ENCODE measurements around the gene VIL1.

Gene VIL1

DNA sequence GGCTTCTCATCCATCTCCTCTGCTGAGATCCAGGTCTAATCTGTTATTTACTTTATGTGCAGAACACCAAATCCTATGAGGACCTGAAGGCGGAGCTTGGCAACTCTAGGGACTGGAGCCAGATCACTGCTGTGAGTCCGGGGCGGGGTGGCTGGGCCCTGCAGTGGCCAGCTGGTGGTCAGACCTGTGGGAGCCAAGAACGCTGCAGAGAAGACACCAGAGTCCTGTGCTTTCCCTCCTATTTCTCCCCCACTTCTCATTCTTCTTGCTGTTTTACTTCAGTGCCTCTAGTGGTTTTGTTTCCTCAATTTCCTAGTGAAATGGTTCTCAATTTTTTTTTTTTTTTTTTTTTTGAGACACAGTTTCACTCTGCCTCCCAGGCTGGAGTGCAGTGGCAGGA is 19.7 kb downstream of the VIL1 start:
- H3K27me3 ChIP-seq (ENCODE audit: control insufficient read depth, insufficient read depth, low read length) = no peaks in the 10 kb centered on the region
- no peaks in the 10 kb centered on the region for H3K4me1 ChIP-seq (ENCODE audit: control insufficient read depth, insufficient read depth, low read length)
- no peaks in the 10 kb centered on the region for H3K36me3 ChIP-seq (ENCODE audit: control insufficient read depth, insufficient read depth, low read length)
- no CpG with 5 or more reads among the region's 4 CpGs for WGBS (ENCODE audit: insufficient coverage, insufficient read length)
- H3K9me3 ChIP-seq (ENCODE audit: control insufficient read depth, insufficient read depth, low read length) = no peaks in the 10 kb centered on the region
- DNase-seq (ENCODE audit: low read depth, low spot score) = no peak
- no peak overlapping the region for H3K4me3 ChIP-seq (ENCODE audit: low read length)
- H3K27ac ChIP-seq (ENCODE audit: low read length) = no peak overlapping the region

DNA sequence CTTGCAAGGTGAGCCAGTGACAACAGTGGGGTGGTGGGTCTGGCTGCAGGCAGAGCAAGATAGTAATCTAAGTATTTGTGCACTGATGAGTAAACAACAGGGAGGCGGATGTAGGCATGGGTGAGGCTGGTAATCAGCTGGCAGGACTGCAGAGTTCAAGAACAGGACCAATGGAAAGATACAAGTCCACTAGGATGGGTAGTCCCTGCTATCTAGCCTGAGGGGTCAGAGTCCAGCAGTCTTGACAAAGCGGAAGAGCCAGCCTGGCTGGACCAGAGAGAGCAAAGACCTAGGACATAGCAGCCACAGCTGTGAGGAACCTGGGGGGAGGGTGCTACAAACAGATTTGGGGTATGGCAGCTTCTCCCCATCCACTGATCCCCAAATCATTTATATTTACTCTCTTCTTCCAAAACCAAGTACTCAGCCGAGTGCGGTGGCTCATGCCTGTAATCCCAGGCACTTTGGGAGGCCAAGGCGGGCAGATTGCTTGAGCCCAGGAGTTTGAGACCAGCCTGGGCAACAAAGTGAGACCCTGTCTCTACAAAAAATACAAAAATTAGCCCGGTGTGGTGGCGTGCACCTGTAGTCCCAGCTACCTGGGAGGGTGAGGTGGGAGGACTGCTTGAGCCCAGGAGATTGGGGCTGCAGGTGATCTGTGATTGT is 25.9 kb downstream of the VIL1 start:
- Histone ChIP-seq H3K4me1 (ENCODE audit: control insufficient read depth, insufficient read depth, low read length) (no peaks in the 10 kb centered on the region), H3K9me3 (ENCODE audit: control insufficient read depth, insufficient read depth, low read length) (no peaks in the 10 kb centered on the region), H3K27ac (ENCODE audit: low read length) (no peak overlapping the region), H3K36me3 (ENCODE audit: control insufficient read depth, insufficient read depth, low read length) (peaks cover 3% of the 10 kb centered on the region; the same call in 1 of the 2 replicates), H3K27me3 (ENCODE audit: control insufficient read depth, insufficient read depth, low read length) (no peaks in the 10 kb centered on the region), H3K4me3 (ENCODE audit: low read length) (no peak overlapping the region)
- no CpG with 5 or more reads among the region's 7 CpGs for WGBS (ENCODE audit: insufficient coverage, insufficient read length)
- DNase-seq (ENCODE audit: low read depth, low spot score) = no peak

DNA sequence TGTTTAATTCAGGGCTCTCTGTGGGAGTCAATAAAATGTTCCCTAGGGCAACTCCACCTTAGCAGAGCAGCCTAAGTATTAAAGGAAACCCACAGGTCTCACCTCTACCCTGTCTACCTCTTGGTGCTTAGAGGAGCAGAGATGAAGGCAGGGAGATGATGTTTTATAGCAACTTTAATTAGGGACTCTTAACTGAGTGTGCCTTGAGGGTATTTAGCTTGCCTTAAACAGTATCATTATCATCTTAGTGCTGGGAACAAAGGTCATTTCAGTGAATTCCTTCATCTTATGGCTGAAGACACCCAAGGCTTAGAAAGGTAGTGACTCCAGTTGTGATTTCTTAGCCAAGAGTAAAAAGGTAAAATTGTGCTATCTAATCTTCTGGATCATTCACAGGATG is 26.7 kb downstream of the VIL1 start:
- H3K36me3 ChIP-seq (ENCODE audit: control insufficient read depth, insufficient read depth, low read length) = peaks cover 3% of the 10 kb centered on the region; the same call in 1 of the 2 replicates
- H3K27me3 ChIP-seq (ENCODE audit: control insufficient read depth, insufficient read depth, low read length) = no peaks in the 10 kb centered on the region
- no peak for DNase-seq (ENCODE audit: low read depth, low spot score)
- H3K4me3 ChIP-seq (ENCODE audit: low read length) = no peak overlapping the region
- no peak overlapping the region for H3K27ac ChIP-seq (ENCODE audit: low read length)
- no peaks in the 10 kb centered on the region for H3K4me1 ChIP-seq (ENCODE audit: control insufficient read depth, insufficient read depth, low read length)
- no peaks in the 10 kb centered on the region for H3K9me3 ChIP-seq (ENCODE audit: control insufficient read depth, insufficient read depth, low read length)

DNA sequence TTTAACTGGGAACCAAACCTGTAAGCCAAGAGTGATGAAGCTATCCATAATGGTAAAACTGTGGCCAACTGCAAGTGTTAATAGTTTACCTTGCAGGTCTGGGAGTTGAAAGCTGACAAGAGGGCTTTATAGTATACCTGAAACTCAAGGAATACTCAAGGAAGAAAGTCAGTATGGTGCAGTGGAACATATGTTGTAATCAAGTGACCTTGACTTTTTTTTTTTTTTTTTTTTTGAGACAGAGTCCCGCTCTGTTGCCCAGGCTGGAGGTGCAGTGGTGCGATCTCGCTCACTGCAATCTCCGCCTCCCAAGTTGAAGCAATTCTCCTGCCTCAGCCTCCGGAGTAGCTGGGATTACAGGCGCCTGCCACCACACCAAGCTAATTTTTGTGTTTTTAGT is 27.6 kb downstream of the VIL1 start:
- H3K4me3 ChIP-seq (ENCODE audit: low read length) = no peak overlapping the region
- no CpG with 5 or more reads among the region's 6 CpGs for whole genome bisulfite sequencing (ENCODE audit: insufficient coverage, insufficient read length)
- no peak for DNase-seq (ENCODE audit: low read depth, low spot score)
- no peaks in the 10 kb centered on the region for H3K9me3 ChIP-seq (ENCODE audit: control insufficient read depth, insufficient read depth, low read length)
- no peaks in the 10 kb centered on the region for H3K4me1 ChIP-seq (ENCODE audit: control insufficient read depth, insufficient read depth, low read length)
- H3K36me3 ChIP-seq (ENCODE audit: control insufficient read depth, insufficient read depth, low read length) = peaks cover 3% of the 10 kb centered on the region; the same call in 1 of the 2 replicates
- no peaks in the 10 kb centered on the region for H3K27me3 ChIP-seq (ENCODE audit: control insufficient read depth, insufficient read depth, low read length)
- H3K27ac ChIP-seq (ENCODE audit: low read length) = no peak overlapping the region

GRCh38 chr2:218447072-218447471 is 28.1 kb downstream of the VIL1 start:
- Histone ChIP-seq H3K27me3 (ENCODE audit: control insufficient read depth, insufficient read depth, low read length) (no peaks in the 10 kb centered on the region), H3K4me3 (ENCODE audit: low read length) (no peak overlapping the region), H3K36me3 (ENCODE audit: control insufficient read depth, insufficient read depth, low read length) (peaks cover 3% of the 10 kb centered on the region; the same call in 1 of the 2 replicates), H3K4me1 (ENCODE audit: control insufficient read depth, insufficient read depth, low read length) (no peaks in the 10 kb centered on the region), H3K9me3 (ENCODE audit: control insufficient read depth, insufficient read depth, low read length) (no peaks in the 10 kb centered on the region), H3K27ac (ENCODE audit: low read length) (no peak overlapping the region)
- DNase-seq (ENCODE audit: low read depth, low spot score) = no peak
- no CpG with 5 or more reads among the region's 2 CpGs for WGBS (ENCODE audit: insufficient coverage, insufficient read length)

- no peak overlapping the region for H3K27ac ChIP-seq (ENCODE audit: low read length)
- no peaks in the 10 kb centered on the region for H3K4me1 ChIP-seq (ENCODE audit: control insufficient read depth, insufficient read depth, low read length)
- no peaks in the 10 kb centered on the region for H3K27me3 ChIP-seq (ENCODE audit: control insufficient read depth, insufficient read depth, low read length)
- DNase-seq (ENCODE audit: low read depth, low spot score) = no peak
- no peak overlapping the region for H3K4me3 ChIP-seq (ENCODE audit: low read length)
- H3K9me3 ChIP-seq (ENCODE audit: control insufficient read depth, insufficient read depth, low read length) = no peaks in the 10 kb centered on the region
- H3K36me3 ChIP-seq (ENCODE audit: control insufficient read depth, insufficient read depth, low read length) = peaks cover 3% of the 10 kb centered on the region; the same call in 1 of the 2 replicates
- WGBS (ENCODE audit: insufficient coverage, insufficient read length) = no CpG with 5 or more reads among the region's 3 CpGs
Observed at GRCh38 chr2:218448934-218449333, 30.0 kb downstream of the VIL1 start.

- no CpG with 5 or more reads among the region's 1 CpG for WGBS (ENCODE audit: insufficient coverage, insufficient read length)
- no peak for DNase-seq (ENCODE audit: low read depth, low spot score)
- no peaks in the 10 kb centered on the region for H3K9me3 ChIP-seq (ENCODE audit: control insufficient read depth, insufficient read depth, low read length)
- no peaks in the 10 kb centered on the region for H3K27me3 ChIP-seq (ENCODE audit: control insufficient read depth, insufficient read depth, low read length)
- no peak overlapping the region for H3K27ac ChIP-seq (ENCODE audit: low read length)
- peaks cover 17% of the 10 kb centered on the region; the same call in 1 of the 2 replicates for H3K36me3 ChIP-seq (ENCODE audit: control insufficient read depth, insufficient read depth, low read length)
- no peak overlapping the region for H3K4me3 ChIP-seq (ENCODE audit: low read length)
- H3K4me1 ChIP-seq (ENCODE audit: control insufficient read depth, insufficient read depth, low read length) = no peaks in the 10 kb centered on the region
Observed at GRCh38 chr2:218452079-218452478, 33.2 kb downstream of the VIL1 start.

GRCh38 chr2:218456849-218457248 is 37.9 kb downstream of the VIL1 start:
- WGBS (ENCODE audit: insufficient coverage, insufficient read length) = no CpG with 5 or more reads among the region's 3 CpGs
- H3K36me3 ChIP-seq (ENCODE audit: control insufficient read depth, insufficient read depth, low read length) = peaks cover 14% of the 10 kb centered on the region; the same call in 1 of the 2 replicates
- no peak overlapping the region for H3K27ac ChIP-seq (ENCODE audit: low read length)
- DNase-seq (ENCODE audit: low read depth, low spot score) = no peak
- no peaks in the 10 kb centered on the region for H3K9me3 ChIP-seq (ENCODE audit: control insufficient read depth, insufficient read depth, low read length)
- no peak overlapping the region for H3K4me3 ChIP-seq (ENCODE audit: low read length)
- H3K4me1 ChIP-seq (ENCODE audit: control insufficient read depth, insufficient read depth, low read length) = no peaks in the 10 kb centered on the region
- H3K27me3 ChIP-seq (ENCODE audit: control insufficient read depth, insufficient read depth, low read length) = no peaks in the 10 kb centered on the region

- no peak for DNase-seq (ENCODE audit: low read depth, low spot score)
- H3K27ac ChIP-seq (ENCODE audit: low read length) = no peak overlapping the region
- no peak overlapping the region for H3K4me3 ChIP-seq (ENCODE audit: low read length)
- H3K9me3 ChIP-seq (ENCODE audit: control insufficient read depth, insufficient read depth, low read length) = no peaks in the 10 kb centered on the region
- no peaks in the 10 kb centered on the region for H3K27me3 ChIP-seq (ENCODE audit: control insufficient read depth, insufficient read depth, low read length)
- peaks cover 14% of the 10 kb centered on the region; the same call in 1 of the 2 replicates for H3K36me3 ChIP-seq (ENCODE audit: control insufficient read depth, insufficient read depth, low read length)
- H3K4me1 ChIP-seq (ENCODE audit: control insufficient read depth, insufficient read depth, low read length) = no peaks in the 10 kb centered on the region
- no CpG with 5 or more reads among the region's 1 CpG for WGBS (ENCODE audit: insufficient coverage, insufficient read length)
Observed at GRCh38 chr2:218458598-218458997, 39.7 kb downstream of the VIL1 start.

DNA sequence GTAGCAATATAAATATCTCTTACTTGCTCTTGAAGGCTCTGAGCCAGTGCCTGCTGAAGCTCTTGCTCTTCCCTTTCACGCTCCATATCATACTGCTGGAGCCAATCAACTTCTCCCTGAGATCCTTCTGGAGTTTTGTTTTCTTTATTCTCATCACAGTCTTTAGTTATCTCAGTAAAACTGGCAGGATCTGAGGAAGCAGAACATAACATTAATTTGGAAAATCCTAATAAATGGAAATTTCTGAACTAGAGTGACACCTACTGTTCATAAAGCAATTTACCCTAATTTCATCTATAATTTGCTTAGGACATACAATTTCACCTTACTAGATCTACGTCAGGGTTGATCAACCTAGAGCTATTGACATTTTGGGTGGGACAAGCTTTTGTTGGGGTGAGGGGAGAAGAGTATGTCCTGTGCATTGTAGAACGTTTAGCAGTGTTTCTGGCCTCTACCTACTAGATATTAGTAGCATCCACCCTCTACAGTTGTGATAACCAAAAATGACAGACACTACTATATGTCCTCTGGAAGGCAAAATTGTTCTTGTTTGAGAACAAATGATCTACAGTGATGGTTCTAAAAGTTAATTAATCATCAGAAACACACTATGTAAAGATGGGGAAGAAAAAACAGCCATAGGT is 47.2 kb downstream of the VIL1 start:
- no CpG with 5 or more reads among the region's 3 CpGs for WGBS (ENCODE audit: insufficient coverage, insufficient read length)
- H3K36me3 ChIP-seq (ENCODE audit: control insufficient read depth, insufficient read depth, low read length) = peaks cover 4% of the 10 kb centered on the region; the same call in 1 of the 2 replicates
- DNase-seq (ENCODE audit: low read depth, low spot score) = no peak

GRCh38 chr2:218470448-218470847 is 51.5 kb downstream of the VIL1 start:
- Histone ChIP-seq H3K9me3 (ENCODE audit: control insufficient read depth, insufficient read depth, low read length) (no peaks in the 10 kb centered on the region), H3K36me3 (ENCODE audit: control insufficient read depth, insufficient read depth, low read length) (no peaks in the 10 kb centered on the region; the same call in 1 of the 2 replicates), H3K27ac (ENCODE audit: low read length) (no peak overlapping the region), H3K27me3 (ENCODE audit: control insufficient read depth, insufficient read depth, low read length) (no peaks in the 10 kb centered on the region), H3K4me1 (ENCODE audit: control insufficient read depth, insufficient read depth, low read length) (no peaks in the 10 kb centered on the region), H3K4me3 (ENCODE audit: low read length) (no peak overlapping the region)
- no CpG with 5 or more reads among the region's 1 CpG for WGBS (ENCODE audit: insufficient coverage, insufficient read length)
- DNase-seq (ENCODE audit: low read depth, low spot score) = no peak

More for the DNA sequence above, 47.2 kb downstream of the VIL1 start:
- Histone ChIP-seq H3K27ac (ENCODE audit: low read length) (no peak overlapping the region), H3K9me3 (ENCODE audit: control insufficient read depth, insufficient read depth, low read length) (no peaks in the 10 kb centered on the region), H3K4me1 (ENCODE audit: control insufficient read depth, insufficient read depth, low read length) (no peaks in the 10 kb centered on the region), H3K27me3 (ENCODE audit: control insufficient read depth, insufficient read depth, low read length) (no peaks in the 10 kb centered on the region), H3K4me3 (ENCODE audit: low read length) (no peak overlapping the region)

Data from iPS DF 6.9 (cell line).